ENCODE measurements around the gene KLHDC9.

Gene KLHDC9

GRCh38 chr1:161119092-161119903 is 21.1 kb downstream of the KLHDC9 start:
- no peak for TF ChIP-seq PKNOX1 (IDR thresholded peaks at IDR 0.05)
- TF ChIP-seq L3MBTL2 (conservative IDR thresholded peaks at IDR 0.05), result 0 out of 2 replicates have a peak, but pooled peaks have one; percentile 29
- peak; percentile 71 for DNase-seq (ENCODE audit: extremely low spot score)
- POLR2A ChIA-PET, result no interaction called here
- CTCF ChIA-PET, result interaction anchor here (0.6 kb wide), 1 partner anchor 25 kb away, joined by 3 read pairs; no protein-coding TSS in a partner anchor

- no peak for DNase-seq (ENCODE audit: extremely low spot score)
- POLR2A ChIA-PET, result no interaction called here
- TF ChIP-seq ARNT (IDR thresholded peaks at IDR 0.05) (no peak), BHLHE40 (IDR thresholded peaks at IDR 0.05; ENCODE audit: borderline replicate concordance) (no peak)
- CTCF ChIA-PET, result no interaction called here
Observed at GRCh38 chr1:161121042-161121650, 23.0 kb downstream of the KLHDC9 start.

GRCh38 chr1:161121834-161122233 is 23.7 kb downstream of the KLHDC9 start:
- CTCF ChIA-PET, result no interaction called here
- TF ChIP-seq SP1 (IDR thresholded peaks at IDR 0.05) (no peak), PKNOX1 (IDR thresholded peaks at IDR 0.05) (no peak), FOXM1 (IDR thresholded peaks at IDR 0.05; ENCODE audit: borderline replicate concordance) (no peak), HDGF (IDR thresholded peaks at IDR 0.05; ENCODE audit: borderline replicate concordance) (no peak), FOXK2 (IDR thresholded peaks at IDR 0.05) (no peak), SUZ12 (IDR thresholded peaks at IDR 0.05) (no peak), FOXA1 (IDR thresholded peaks at IDR 0.05) (no peak), TARDBP (IDR thresholded peaks at IDR 0.05) (no peak), L3MBTL2 (conservative IDR thresholded peaks at IDR 0.05) (no peak), LEF1 (IDR thresholded peaks at IDR 0.05; ENCODE audit: borderline replicate concordance) (no peak), CTBP1 (IDR thresholded peaks at IDR 0.05; ENCODE audit: borderline replicate concordance) (no peak), NFRKB (IDR thresholded peaks at IDR 0.05) (no peak), ZNF384 (IDR thresholded peaks at IDR 0.05) (no peak), BHLHE40 (IDR thresholded peaks at IDR 0.05; ENCODE audit: borderline replicate concordance) (no peak), ARNT (IDR thresholded peaks at IDR 0.05) (no peak), ELF4 (IDR thresholded peaks at IDR 0.05) (no peak)
- no peak for DNase-seq (ENCODE audit: extremely low spot score)
- POLR2A ChIA-PET, result interaction anchor here (1.1 kb wide), 1 partner anchor 32 kb away, joined by 3 read pairs; the partner anchor contains the start of gene UFC1

- DNase-seq (ENCODE audit: extremely low spot score), result no peak
- ChIA-PET CTCF (no interaction called here), POLR2A (no interaction called here)
- TF ChIP-seq SUZ12 (IDR thresholded peaks at IDR 0.05) (no peak), TARDBP (IDR thresholded peaks at IDR 0.05) (no peak), FOXA1 (IDR thresholded peaks at IDR 0.05) (no peak), NFRKB (IDR thresholded peaks at IDR 0.05) (no peak)
Observed at GRCh38 chr1:161122967-161123366, 24.8 kb downstream of the KLHDC9 start.

GRCh38 chr1:161127649-161128048 is 29.5 kb downstream of the KLHDC9 start:
- ChIA-PET CTCF (no interaction called here), POLR2A (no interaction called here)
- DNase-seq (ENCODE audit: extremely low spot score), result no peak
- no peak for TF ChIP-seq BHLHE40 (IDR thresholded peaks at IDR 0.05; ENCODE audit: borderline replicate concordance)
- no peak for TF ChIP-seq FOXK2 (IDR thresholded peaks at IDR 0.05)
- no peak for TF ChIP-seq PKNOX1 (IDR thresholded peaks at IDR 0.05)
- no peak for TF ChIP-seq NFRKB (IDR thresholded peaks at IDR 0.05)
- TF ChIP-seq SP1 (IDR thresholded peaks at IDR 0.05), result no peak
- TF ChIP-seq SUZ12 (IDR thresholded peaks at IDR 0.05), result no peak
- no peak for TF ChIP-seq FOXA1 (IDR thresholded peaks at IDR 0.05)
- no peak for TF ChIP-seq TARDBP (IDR thresholded peaks at IDR 0.05)
- TF ChIP-seq ELF4 (IDR thresholded peaks at IDR 0.05), result no peak
- no peak for TF ChIP-seq CTBP1 (IDR thresholded peaks at IDR 0.05; ENCODE audit: borderline replicate concordance)
- TF ChIP-seq LEF1 (IDR thresholded peaks at IDR 0.05; ENCODE audit: borderline replicate concordance), result no peak
- TF ChIP-seq ZNF384 (IDR thresholded peaks at IDR 0.05), result no peak
- TF ChIP-seq HDGF (IDR thresholded peaks at IDR 0.05; ENCODE audit: borderline replicate concordance), result no peak
- TF ChIP-seq FOXM1 (IDR thresholded peaks at IDR 0.05; ENCODE audit: borderline replicate concordance), result no peak
- no peak for TF ChIP-seq ARNT (IDR thresholded peaks at IDR 0.05)
- no peak for TF ChIP-seq L3MBTL2 (conservative IDR thresholded peaks at IDR 0.05)

- CTCF ChIA-PET, result no interaction called here
- no peak for TF ChIP-seq ARNT (IDR thresholded peaks at IDR 0.05)
- no peak for TF ChIP-seq SP1 (IDR thresholded peaks at IDR 0.05)
- no peak for TF ChIP-seq ELF4 (IDR thresholded peaks at IDR 0.05)
- TF ChIP-seq LEF1 (IDR thresholded peaks at IDR 0.05; ENCODE audit: borderline replicate concordance), result no peak
- TF ChIP-seq TARDBP (IDR thresholded peaks at IDR 0.05), result no peak
- no peak for TF ChIP-seq HDGF (IDR thresholded peaks at IDR 0.05; ENCODE audit: borderline replicate concordance)
- TF ChIP-seq BHLHE40 (IDR thresholded peaks at IDR 0.05; ENCODE audit: borderline replicate concordance), result no peak
- no peak for TF ChIP-seq ZNF384 (IDR thresholded peaks at IDR 0.05)
- no peak for TF ChIP-seq FOXA1 (IDR thresholded peaks at IDR 0.05)
- no peak for TF ChIP-seq PKNOX1 (IDR thresholded peaks at IDR 0.05)
- no peak for TF ChIP-seq FOXM1 (IDR thresholded peaks at IDR 0.05; ENCODE audit: borderline replicate concordance)
- TF ChIP-seq SUZ12 (IDR thresholded peaks at IDR 0.05), result no peak
- TF ChIP-seq CTBP1 (IDR thresholded peaks at IDR 0.05; ENCODE audit: borderline replicate concordance), result no peak
- no peak for TF ChIP-seq FOXK2 (IDR thresholded peaks at IDR 0.05)
- POLR2A ChIA-PET, result interaction anchor here (0.7 kb wide), 1 partner anchor 25 kb away, joined by 3 read pairs; the partner anchor contains the start of gene UFC1
- no peak for DNase-seq (ENCODE audit: extremely low spot score)
Observed at GRCh38 chr1:161128591-161129420, 30.6 kb downstream of the KLHDC9 start.

Data from HEK293T (cell line).